Measurements from ENCODE around the gene RASL12.
A peak's percentile ranks its signal among the peaks of the same experiment; 100 is the strongest.

Gene RASL12

GRCh38 chr15:65052956-65053355, 14.8 kb downstream of the RASL12 start:
- no peak for DNase-seq

- DNase-seq, result no peak
These were observed 16.5 kb downstream of the RASL12 start for GRCh38 chr15:65051266-65051665.

- DNase-seq, result no peak
These were observed 17.5 kb downstream of the RASL12 start for GRCh38 chr15:65050270-65050669.

GRCh38 chr15:65049418-65049840, 18.4 kb downstream of the RASL12 start:
- peak; percentile 92 for DNase-seq

GRCh38 chr15:65048241-65048640, 19.6 kb downstream of the RASL12 start:
- no peak for DNase-seq

GRCh38 chr15:65044724-65045481, 22.9 kb downstream of the RASL12 start, which contains the start of gene SLC51B:
Gene SLC51B, plus strand, starts transcription at chr15:65045387. Its CDS starts 4,618 bp downstream, at chr15:65050005.
- DNase-seq, result no peak

- peak; percentile 46 for DNase-seq
These were observed 23.6 kb downstream of the RASL12 start for GRCh38 chr15:65044218-65044617.

- no peak for DNase-seq
These were observed 24.9 kb downstream of the RASL12 start for GRCh38 chr15:65042776-65043327.

- no peak for DNase-seq
These were observed 26.0 kb downstream of the RASL12 start for GRCh38 chr15:65041787-65042186.

GRCh38 chr15:65040461-65040860, 27.3 kb downstream of the RASL12 start:
- DNase-seq, result no peak

- DNase-seq, result no peak
These were observed 29.0 kb downstream of the RASL12 start for GRCh38 chr15:65038836-65039235.

GRCh38 chr15:65038428-65038827, 29.4 kb downstream of the RASL12 start:
- DNase-seq, result no peak

GRCh38 chr15:65037309-65037708, 30.5 kb downstream of the RASL12 start:
- DNase-seq, result no peak

- no peak for DNase-seq
These were observed 33.1 kb downstream of the RASL12 start for GRCh38 chr15:65034719-65035118.

- peak; percentile 42 for DNase-seq
These were observed 34.0 kb downstream of the RASL12 start for GRCh38 chr15:65033659-65034269.

GRCh38 chr15:65032801-65033537, 34.8 kb downstream of the RASL12 start:
- DNase-seq, result peak; percentile 60

- no peak for DNase-seq
These were observed 38.0 kb downstream of the RASL12 start for GRCh38 chr15:65029736-65030208.

GRCh38 chr15:65028921-65029735, 38.7 kb downstream of the RASL12 start, which contains the start of gene MTFMT:
Gene MTFMT, minus strand, starts transcription at chr15:65029639. Its CDS starts 26 bp downstream, at chr15:65029613.
- DNase-seq, result peak; percentile 81

GRCh38 chr15:65028338-65028737, 39.5 kb downstream of the RASL12 start:
- DNase-seq, result no peak

- DNase-seq, result no peak
These were observed 40.2 kb downstream of the RASL12 start for GRCh38 chr15:65027593-65027992.

GRCh38 chr15:65026756-65027155, 41.0 kb downstream of the RASL12 start:
- no peak for DNase-seq

- DNase-seq, result no peak
These were observed 46.3 kb downstream of the RASL12 start for GRCh38 chr15:65021488-65021887.

Measured in fibroblast of skin of right quadriceps (primary cell).